ENCODE results near the gene ARHGEF39. TPM values are rescaled to one million over a fixed set of nuclear protein-coding genes. Genes with fewer than 3 reads are reported as not detected.
A peak's percentile ranks its signal among the peaks of the same experiment; 100 is the strongest.
"Not testable (repeated sequence)": the region's sequence is repeated elsewhere in the genome, so short reads cannot be mapped to it uniquely, and the experiment has no call there.

ARHGEF39 gene
- polyA plus RNA-seq, 3 donors: 9.3 to 11.5 (median 10.0) TPM

GRCh38 chr9:35658968-35659220 lies 6.1 kb downstream of the ARHGEF39 start:
- no peak for DNase-seq (ENCODE audit: extremely low read depth in 1 of 11, low read depth in 9 of 11, low spot score in 4 of 11)

- DNase-seq (ENCODE audit: extremely low read depth in 1 of 11, low read depth in 9 of 11, low spot score in 4 of 11): peak in 10 of 11 donors; percentile 61 to 87 (median 80)
These were observed 6.6 kb downstream of the ARHGEF39 start, which contains the start of gene CCDC107 for GRCh38 chr9:35658137-35658967. Gene CCDC107, plus strand, starts transcription at chr9:35658292. Its CDS starts 88 bp downstream, at chr9:35658380.

- DNase-seq (ENCODE audit: extremely low read depth in 1 of 11, low read depth in 9 of 11, low spot score in 4 of 11): peak; percentile 92 to 98 (median 96)
These were observed 7.4 kb downstream of the ARHGEF39 start, which contains the start of gene RMRP for GRCh38 chr9:35657546-35658136. Gene RMRP, minus strand, starts transcription at chr9:35658019.

- DNase-seq (ENCODE audit: extremely low read depth in 1 of 11, low read depth in 9 of 11, low spot score in 4 of 11): no peak
These were observed 8.0 kb downstream of the ARHGEF39 start for GRCh38 chr9:35656831-35657545.

GRCh38 chr9:35656348-35656747 lies 8.6 kb downstream of the ARHGEF39 start:
- DNase-seq (ENCODE audit: extremely low read depth in 1 of 11, low read depth in 9 of 11, low spot score in 4 of 11): no peak

- DNase-seq (ENCODE audit: extremely low read depth in 1 of 11, low read depth in 9 of 11, low spot score in 4 of 11): no peak
These were observed 11.4 kb downstream of the ARHGEF39 start for GRCh38 chr9:35653611-35654010.

GRCh38 chr9:35652829-35653209 lies 12.2 kb downstream of the ARHGEF39 start:
- DNase-seq (ENCODE audit: extremely low read depth in 1 of 11, low read depth in 9 of 11, low spot score in 4 of 11): no peak

- no peak for DNase-seq (ENCODE audit: extremely low read depth in 1 of 11, low read depth in 9 of 11, low spot score in 4 of 11)
These were observed 12.8 kb downstream of the ARHGEF39 start for GRCh38 chr9:35651956-35652828.

GRCh38 chr9:35650341-35651158 lies 14.4 kb downstream of the ARHGEF39 start, which contains the start of gene SIT1:
Gene SIT1, minus strand, starts transcription at chr9:35650931. Its CDS starts 78 bp downstream, at chr9:35650853.
- no peak for DNase-seq (ENCODE audit: extremely low read depth in 1 of 11, low read depth in 9 of 11, low spot score in 4 of 11)

- DNase-seq (ENCODE audit: extremely low read depth in 1 of 11, low read depth in 9 of 11, low spot score in 4 of 11): no peak
These were observed 15.3 kb downstream of the ARHGEF39 start for GRCh38 chr9:35649431-35650340.

- DNase-seq (ENCODE audit: extremely low read depth in 1 of 11, low read depth in 9 of 11, low spot score in 4 of 11): peak; percentile 84 to 93 (median 90)
These were observed 18.3 kb downstream of the ARHGEF39 start for GRCh38 chr9:35646533-35647265.

- DNase-seq (ENCODE audit: extremely low read depth in 1 of 11, low read depth in 9 of 11, low spot score in 4 of 11): peak in 7 of 11 donors; percentile 50 to 71 (median 57)
These were observed 18.9 kb downstream of the ARHGEF39 start for GRCh38 chr9:35646153-35646532.

GRCh38 chr9:35645736-35646135 lies 19.3 kb downstream of the ARHGEF39 start:
- DNase-seq (ENCODE audit: extremely low read depth in 1 of 11, low read depth in 9 of 11, low spot score in 4 of 11): not testable (repeated sequence)

- no peak for DNase-seq (ENCODE audit: extremely low read depth in 1 of 11, low read depth in 9 of 11, low spot score in 4 of 11)
These were observed 21.9 kb downstream of the ARHGEF39 start for GRCh38 chr9:35643046-35643445.

GRCh38 chr9:35641478-35641877 lies 23.5 kb downstream of the ARHGEF39 start:
- not testable (repeated sequence) for DNase-seq (ENCODE audit: extremely low read depth in 1 of 11, low read depth in 9 of 11, low spot score in 4 of 11)

GRCh38 chr9:35640431-35640830 lies 24.6 kb downstream of the ARHGEF39 start:
- not testable (repeated sequence) for DNase-seq (ENCODE audit: extremely low read depth in 1 of 11, low read depth in 9 of 11, low spot score in 4 of 11)
